Measurements from ENCODE around the gene LRRC46.
A peak's percentile ranks its signal among the peaks of the same experiment; 100 is the strongest.

LRRC46 gene

DNA sequence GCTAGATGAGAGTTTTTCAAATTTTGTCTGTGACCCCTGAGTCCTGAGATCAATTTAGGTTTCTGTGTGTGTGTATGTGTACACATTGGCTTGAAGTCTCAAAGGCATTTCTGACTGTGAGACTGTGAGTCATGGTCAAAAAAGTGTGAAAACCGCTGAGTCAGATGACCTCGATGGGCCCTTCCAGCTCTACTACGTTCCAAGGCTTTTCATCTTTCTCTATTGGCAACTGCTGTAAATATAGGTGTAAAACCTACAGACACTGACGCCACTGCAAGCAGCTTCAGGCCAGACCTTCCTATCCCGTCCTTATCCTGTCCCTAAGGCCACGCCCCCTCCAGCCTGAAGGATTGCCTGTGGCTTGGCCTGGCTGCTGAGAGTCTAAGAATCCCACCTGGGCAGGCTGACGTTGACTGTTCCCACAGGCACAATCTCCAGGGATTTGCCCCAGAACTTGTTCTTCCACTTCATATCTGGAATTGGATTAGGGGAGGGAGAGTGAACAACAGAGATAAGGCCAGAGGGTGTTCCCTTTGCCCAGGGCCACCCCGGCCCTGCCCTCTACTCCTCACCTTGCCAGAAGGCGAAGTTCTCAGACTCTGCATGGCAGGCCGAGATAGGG, 21.2 kb upstream of the LRRC46 start:
- peak; percentile 34 for DNase-seq

DNA sequence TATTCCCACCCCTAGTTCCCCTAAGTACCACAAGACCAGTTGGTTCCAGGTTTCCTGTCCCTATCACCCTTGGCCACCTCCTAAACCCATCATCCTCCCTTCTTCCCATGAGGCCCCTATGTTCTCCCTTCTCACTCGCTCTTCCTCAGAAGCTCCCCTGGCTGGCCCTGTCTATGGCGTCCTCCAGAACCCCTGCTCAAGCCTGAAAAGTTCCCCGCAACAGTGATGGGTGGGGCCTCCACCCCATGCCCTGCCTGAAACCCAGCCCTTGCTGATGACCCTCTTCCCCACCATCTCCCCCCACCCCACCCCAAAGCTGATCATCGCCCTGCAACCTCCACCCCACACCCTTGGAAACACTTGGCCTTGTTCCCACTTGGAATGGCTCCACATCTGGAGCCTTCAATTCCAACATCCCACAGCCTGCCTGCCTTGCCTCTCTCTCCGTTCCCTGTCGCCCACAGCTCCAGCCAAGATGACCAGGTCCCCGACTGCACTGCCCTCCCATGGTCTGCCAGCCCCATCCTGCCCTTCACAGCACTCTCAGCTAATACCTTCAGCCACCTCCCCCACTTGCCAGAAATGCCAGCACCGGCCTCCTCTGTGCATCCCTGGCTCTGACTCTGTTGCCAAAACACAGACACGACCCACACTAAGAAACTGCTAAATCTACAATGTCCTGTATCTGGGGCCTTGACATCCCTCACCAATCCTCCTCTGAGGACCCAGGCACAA, 20.4 kb upstream of the LRRC46 start:
- DNase-seq, result no peak

DNA sequence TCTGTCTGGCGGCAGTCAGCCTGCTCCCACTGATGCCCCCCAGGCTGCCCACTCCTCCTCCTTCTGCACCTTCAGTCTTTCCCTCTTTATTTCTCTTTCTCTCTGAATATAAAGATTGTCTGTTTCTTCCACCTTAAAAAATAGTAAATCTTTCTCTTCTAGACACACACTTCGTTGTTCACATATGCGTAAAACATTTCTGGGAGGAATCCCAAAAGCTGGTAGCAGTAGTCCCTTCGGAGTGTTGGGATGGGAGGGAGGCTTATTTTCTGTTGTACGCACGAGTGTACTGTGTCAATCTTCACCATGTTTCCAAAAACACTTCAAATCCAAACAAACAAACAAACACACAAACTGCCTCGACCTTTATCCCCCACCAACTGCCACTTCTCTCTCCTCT, 19.8 kb upstream of the LRRC46 start:
- DNase-seq, result no peak

DNA sequence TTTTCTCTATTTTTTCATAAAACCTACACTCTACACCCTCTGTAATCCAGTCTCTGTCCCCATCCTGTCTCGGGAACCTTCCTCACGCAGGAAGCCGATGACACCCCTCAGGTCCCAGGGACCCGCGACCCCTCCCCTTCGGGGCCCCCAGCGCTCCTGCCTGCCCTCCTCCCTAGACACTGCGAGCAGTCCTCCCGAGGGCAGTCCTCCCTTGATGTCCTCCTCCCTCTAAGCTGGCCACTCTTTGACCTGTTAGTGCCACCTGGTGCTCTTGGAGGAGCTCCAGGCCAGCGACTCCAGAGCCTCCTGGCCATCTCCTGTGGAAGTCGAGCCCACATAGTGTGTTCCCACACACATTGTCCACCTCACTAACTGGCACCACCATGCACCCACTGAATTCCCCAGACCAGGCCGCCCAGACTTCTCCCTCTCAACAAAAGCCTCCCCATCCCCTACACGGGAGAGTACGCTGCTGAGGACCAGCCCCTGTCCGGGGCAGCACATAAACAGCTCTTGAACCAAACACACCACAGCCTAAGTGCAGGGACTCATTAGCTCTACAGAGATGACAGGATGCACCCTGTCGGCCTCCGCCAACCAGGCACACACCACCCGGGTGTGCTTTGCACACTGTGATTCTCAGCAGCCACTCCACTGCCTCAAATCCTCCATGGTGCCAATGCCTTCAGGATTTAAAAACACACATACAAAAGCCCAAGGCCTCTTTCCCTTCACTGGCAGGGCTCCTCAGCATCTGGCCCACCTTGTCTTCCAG, 19.1 kb upstream of the LRRC46 start:
- no peak for DNase-seq

DNA sequence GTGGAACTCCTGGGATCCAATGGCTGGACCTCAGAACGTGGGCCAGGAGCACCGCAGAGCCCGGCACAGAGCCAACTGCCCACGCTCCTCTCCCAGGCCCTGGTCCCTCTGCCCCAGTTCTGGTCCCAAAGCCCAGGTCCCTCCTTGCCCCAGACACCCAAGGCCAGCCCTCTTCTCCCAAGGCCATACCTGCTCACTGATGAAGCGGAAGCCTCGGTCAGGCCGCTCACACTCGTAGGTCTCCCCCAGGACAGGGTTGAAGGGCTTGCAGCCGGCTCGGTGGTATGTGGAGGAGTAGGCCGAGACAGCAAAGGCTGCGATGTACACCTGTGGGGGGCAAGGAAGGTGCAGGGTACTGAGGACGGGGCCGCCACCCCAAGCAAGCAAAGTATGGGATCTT, 18.4 kb upstream of the LRRC46 start:
- no peak for DNase-seq

DNA sequence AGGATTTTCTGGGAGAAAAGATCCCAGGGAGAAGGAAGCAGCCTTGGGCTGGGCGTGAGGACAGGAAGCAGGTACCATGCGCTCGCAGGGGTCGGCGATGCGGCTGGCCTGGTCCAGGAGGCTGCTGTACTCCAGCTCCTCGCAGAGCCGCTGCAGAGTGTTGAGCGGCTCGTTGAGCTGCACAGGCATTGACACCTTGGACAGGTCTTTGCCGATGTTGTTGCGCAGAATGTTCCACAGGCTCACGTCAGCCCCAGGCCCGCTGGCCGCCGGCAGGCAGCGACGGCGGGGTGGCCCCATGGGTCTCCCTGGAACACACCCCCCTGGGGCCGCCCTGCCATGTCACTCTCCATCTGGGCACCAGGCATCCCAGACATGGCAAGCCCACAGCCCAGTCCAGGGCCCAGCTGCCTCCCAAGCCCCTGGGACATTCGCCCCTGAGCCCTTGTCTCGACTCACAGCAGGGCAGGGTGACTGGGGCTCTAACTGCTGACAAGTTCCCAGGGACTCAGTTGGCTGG, 17.9 kb upstream of the LRRC46 start:
- no peak for DNase-seq

DNA sequence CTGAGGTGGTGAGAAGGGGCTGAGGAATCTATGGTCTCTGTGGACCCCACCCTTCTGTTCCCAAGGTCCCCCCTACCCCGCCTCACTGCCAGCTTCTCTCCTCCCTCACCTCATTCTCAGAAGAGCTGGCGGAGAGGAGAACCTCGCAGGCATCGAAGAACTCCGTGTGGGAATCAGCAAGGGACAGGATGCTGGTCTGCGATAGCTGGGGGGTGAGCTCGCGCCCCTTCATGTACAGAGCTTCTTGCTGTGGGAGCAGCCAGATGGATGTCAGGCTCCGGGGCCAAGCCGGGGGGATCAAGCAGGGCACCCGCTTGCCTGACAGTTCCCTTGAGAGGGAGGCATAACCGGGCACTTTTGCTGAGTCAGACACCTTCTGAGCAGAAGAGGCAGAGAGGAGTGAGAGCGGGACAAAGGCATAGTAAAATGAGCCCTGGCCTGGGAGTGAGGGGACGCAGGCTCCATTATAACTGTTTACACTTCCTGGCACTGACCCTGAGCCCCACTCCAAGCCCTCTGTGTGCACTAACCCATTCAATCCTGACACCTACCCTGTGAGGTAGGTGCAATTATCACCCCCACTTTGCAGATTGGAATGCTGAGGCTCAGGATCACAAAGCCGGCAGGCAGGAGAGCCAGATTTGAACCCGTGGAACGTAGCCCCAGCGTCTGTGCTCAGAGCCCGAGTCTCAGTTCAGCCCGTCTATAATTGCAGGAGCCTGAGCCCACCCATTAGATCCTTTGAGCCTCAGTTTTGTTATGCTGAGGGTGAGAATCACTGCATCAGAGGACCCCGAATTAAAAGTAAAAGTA, 16.2 kb upstream of the LRRC46 start:
- no peak for DNase-seq

DNA sequence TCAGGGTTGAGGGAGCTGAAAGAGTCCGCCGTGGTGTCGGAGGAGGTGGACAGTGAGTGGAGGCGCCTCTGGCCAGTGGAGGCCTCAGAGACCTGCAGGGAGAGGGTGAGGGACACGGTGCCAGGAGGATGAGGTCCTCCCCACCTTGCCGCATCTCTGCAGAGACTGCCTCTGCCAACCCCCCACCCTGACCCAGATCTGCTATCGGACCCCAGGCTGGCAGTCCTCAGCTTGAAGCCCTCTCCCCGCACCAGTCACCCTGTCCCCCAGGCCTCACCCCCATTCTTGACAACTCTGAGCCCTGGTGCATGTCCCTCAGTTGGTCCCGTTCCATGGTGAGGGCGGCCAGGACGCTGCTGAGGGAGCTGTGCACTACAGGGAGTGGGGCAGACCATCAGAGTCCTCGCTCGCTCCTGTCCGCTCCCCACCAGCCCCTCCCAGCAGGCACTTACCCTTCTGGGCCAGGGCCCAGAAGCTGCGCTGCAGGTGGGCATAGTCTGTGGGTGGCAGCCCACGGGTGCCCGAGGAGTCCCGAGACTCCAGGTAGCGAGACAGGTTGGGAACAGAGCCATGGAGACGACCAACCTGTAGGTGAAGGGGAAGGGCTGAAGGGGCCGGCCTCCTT, 15.2 kb upstream of the LRRC46 start:
- no peak for DNase-seq

DNA sequence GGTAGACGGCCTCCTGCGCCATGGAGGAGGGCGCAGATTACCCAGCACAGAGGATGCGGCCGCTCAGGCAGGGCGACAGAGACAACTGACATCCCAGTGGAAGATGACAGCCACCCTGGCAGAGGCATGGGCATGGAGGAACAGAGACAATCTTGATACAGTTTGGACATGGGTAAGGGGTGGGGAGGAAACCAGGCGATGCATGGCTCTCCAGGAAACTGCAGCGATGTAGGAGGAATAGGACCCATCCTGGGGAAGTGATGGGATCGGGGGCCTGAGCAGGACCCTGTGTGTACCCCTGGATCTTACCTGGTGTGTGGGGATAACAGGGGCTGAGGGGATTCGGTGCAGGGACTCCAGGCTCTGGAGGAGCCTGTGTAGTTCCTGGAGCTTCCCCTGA, 14.5 kb upstream of the LRRC46 start:
- DNase-seq, result no peak

DNA sequence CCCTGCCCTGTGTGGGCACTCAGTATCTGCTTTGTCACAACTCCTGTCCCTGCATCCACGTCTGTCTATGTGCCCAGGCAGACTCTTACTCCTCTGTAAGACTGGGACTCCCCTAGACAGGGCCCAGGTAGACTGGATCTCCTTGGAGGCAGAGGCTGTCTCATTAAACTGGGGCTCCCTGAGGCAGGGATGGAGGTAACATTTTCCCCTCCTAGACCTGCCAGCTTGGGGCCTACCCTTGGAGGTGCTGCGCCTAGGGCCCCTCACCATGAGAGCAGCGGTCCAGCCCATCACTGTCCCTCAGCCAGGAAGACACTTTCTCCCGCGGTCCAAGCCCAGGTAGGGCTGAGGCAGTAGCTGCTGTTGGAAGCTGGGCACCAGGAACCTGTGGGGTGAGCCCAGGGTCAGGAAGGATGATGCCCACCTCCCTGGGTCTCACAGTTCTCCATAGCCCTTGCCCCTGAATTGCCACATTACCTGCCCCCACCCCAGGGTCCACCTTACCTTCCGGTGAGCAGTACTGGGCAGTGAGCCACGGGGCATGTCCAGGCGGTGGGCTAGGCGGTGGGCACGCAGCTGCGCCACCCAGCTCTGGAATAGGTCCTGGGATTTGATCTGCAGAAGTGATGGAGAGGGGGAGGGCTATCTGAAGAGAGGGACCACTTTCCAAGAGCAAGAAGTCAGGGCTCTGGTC, 13.3 kb upstream of the LRRC46 start:
- no peak for DNase-seq

DNA sequence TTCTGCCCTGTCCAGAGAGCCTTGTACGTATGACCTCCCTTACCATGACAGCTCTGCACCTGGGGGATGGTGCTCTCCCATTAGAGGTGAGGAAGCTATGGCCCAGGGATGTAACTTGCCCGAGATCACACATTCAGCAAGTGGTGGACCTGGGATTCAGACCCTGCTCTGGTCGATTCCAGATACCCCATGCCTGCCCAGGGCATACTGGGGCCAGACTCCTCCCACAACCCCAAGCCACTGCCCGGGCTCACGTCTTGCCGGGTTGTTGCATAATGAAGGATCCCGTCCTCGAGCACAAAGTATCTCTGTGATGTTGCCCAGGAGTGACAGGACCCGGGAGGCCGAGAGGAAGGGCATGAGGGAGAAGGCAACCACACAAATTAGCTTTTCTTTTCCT, 12.0 kb upstream of the LRRC46 start:
- no peak for DNase-seq

DNA sequence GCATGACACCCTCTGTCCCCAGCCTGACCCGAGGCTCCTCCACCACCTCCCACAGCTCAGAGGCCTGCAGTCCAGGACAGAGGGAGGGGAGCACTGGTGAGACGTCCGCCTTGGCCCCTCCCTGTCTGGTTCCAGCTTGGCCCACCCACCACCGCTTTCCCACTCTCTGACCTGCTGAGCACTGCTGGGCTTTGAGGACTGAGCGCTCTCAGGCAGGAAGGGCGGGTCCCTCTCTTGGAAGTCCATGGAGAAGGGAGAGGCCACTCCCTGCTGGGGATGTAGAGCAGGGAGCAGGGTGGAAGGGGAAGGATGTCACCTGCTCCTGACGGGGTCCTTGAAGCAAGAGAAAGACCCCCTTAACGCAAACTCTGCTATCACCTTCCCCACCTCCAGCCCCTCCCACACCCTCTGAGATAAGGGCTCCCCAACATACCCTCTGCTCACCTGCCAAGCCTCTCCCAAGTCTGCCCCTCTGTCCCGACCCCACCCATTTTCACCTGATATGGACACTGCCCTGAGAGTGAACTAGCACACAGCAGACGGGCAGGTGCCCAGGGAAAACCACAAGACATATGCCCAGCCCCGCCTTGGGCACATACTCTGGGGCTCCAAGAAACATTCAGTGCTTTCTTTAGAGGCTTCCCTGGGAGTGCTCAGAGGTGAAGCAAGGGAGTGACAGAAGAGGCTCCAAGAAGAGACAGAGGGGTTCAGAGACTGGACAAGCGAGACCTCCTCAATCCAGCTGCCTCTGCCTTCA, 11.3 kb upstream of the LRRC46 start:
- no peak for DNase-seq

DNA sequence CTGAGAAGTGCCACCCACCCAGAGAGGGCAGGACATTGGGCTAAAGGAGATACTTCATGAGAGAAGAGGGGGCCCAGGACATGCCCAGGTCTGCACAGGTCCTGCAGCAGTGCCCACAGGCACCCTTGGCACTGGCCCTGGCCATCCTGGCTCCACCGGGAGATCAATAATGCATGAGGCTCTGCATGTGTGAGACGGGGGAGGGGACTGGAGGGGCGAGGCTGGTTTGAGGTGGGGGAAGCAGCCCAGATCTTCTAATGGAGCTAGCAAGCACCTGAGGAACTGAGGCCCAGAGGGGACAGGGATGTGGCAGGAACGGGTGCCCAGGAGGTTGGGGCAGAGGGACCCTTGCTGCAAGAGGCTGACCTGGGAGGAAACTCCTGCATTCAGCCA, 10.4 kb upstream of the LRRC46 start:
- DNase-seq, result no peak

DNA sequence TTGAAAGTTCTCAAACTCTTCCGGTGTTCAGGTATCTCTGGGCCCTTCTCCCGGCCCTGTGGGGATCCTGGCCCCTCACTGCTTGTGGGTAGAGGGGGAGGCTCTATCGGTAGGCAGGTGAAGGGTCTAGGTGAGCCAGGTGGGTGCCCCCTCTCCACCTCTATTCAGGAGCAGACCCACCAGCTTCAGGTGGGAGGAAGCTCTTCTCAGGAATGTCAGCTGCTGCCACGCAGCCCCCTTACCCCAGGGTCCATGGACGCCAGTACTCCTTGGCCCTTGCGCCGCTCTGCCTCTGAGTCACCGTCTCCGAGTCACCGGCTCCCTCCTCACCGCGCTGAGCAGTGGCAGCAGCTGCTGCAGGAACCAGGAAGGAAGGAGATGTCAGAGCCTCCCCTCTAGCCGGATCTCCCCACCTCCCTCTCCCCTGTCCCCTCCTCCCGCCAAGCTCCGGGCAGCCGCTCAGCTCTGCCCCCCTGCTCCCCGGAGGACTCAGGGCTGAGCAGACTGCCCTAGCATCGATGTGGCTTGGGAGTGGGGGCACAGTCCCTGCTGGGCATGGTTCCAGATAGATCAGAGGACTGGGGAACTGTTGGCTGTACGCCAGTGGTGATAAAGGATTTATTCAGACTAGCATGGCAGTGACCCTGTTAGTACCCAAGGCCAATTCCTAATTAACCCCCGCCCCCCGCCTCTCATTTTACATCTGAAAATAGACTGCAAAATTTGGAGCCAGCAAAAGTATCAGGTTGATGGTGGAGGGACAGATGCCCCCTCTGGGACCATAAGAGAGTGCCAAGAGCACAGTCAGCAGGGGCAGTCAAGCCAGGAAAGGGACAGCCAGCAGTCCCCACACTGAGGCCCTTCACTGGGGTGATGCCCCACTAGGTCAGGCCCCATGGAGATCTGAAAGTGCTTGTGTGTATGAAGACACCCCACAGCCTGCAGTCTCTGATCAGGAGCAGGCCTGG, 9.8 kb upstream of the LRRC46 start, which contains the start of gene OSBPL7:
Gene OSBPL7 (minus strand): TSS at position 371 of the 968 bp plus-strand sequence. CDS start 1,516 bp downstream, outside the sequence.
- DNase-seq, result peak; percentile 84

DNA sequence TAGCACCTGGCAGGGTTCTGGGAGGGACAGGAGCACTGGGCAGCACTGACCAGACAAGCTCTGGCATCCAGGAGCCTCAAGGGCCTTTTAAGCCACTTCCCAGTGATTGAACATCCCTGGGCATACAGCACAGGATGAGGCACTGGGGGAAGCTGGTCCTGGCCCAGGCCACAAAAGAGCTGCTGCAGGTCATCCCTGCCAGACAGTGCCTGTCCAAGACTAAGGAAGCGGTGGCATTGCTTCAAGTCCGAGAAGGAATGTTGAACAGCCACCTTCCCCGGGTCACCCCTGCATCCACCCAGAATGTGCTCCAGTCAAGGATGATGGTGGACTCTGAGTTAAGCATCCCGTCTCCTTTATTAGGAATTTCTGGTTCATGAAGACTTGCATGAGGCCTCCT, 8.7 kb upstream of the LRRC46 start:
- no peak for DNase-seq

DNA sequence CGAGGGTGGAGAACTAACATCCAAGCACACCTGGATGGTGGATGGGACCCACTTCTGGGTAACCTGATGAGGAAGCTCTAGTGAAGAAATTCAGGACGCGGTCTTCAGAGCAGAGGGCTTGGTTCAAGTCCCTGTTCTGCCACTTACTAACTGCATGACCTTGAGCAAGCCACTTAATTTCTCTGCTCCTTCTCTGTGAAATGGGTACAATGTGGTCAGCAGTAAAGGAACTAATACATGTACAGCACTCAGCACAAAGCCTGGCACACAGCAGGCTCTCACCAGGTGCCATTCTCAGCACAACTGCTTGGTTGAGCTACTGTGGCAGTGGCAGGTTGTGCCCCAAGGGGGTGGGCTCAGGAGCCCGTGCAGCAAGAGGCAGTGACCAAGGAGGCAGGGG, 8.0 kb upstream of the LRRC46 start:
- no peak for DNase-seq

DNA sequence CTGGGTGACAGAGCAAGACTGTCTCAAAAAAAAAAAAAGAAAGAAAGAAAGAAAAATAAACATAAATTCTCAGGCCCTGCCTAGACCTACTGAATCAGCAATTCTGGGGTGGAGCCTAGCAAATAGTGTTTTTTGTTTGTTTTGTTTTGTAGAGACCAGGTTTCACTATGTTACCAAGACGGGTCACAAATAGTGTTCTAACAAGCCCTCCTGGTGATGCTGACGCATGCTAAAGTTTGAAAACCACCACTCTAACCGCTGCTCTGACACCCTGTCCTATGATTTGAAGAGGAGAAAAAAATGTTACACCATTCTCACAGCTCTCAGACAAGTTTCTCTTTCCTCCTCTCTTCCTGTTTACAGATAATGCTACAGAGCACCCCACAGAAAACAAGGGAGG, 1.6 kb upstream of the LRRC46 start:
- DNase-seq, result peak; percentile 82

DNA sequence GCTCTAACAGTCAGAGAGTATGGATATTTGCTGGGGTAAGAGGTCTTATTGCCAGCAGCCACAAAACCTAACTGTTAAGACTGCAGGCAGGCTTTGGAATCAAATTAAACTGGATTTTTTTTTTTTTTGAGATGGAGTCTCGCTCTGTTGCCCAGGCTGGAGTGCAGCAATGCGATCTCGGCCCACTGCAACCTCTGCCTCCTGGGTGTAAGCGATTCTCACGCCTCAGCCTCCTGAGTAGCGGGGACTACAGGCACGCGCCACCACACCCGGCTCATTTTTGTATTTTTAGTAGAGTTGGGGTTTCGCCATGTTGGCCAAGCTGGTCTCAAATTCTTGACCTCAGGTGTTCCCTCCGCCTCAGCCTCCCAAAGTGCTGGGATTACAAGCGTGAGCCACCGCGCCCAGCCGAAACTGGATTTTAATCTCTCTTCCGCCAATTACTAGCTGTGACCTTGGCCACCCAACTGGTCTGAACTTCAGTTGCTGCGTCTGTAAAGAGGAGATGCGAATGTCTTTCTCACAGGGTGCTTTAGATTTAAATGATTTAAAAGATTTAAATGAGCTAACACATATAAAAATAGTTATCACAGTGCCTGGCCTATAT, 971 bp upstream of the LRRC46 start:
- peak; percentile 17 for DNase-seq

DNA sequence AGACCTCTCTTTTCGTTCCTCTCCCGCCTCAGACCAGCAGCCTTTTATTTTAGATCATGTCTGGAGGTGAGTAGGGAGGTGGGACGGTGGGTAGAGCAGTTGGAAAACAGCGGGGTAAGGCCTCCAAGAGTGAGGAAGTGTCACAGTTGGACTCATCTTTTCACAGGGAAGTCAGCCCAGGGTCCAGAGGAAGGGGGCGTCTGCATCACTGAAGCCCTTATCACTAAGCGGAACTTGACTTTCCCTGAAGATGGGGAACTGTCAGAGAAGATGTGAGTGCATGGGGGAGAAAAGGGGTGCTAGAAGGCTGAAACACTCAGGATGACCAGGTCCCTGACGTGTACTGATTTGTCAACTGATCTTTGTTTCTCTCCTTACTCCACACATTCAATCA, 461 bp downstream of the LRRC46 start:
- DNase-seq, result peak; percentile 16

Measured in CD4-positive, alpha-beta T cell treated with Interferon gamma for 1 hour (primary cell).